Calu3 (cell line): ENCODE results near the gene MYBPC2. TPM values are rescaled to one million over a fixed set of nuclear protein-coding genes. Genes with fewer than 3 reads are reported as not detected.

Source experiments
- BruUV-seq: library from RNA; stranded (reverse); fragments of 400-500 nt; replicated peaks from 2 replicates; lab custom pipeline; 2021; lab: Mats Ljungman, UMichigan
- CTCF ChIA-PET: fragments of 300-600 bp; sonication (Branson Sonifier 250); formaldehyde crosslinking; loops from one replicate; lab custom pipeline; 2022; ENCODE audit warnings: antibody characterized with exemption; lab: Charles Lee
- DNase-seq: peaks from one replicate; pipeline ENCODE4 v3.0.0; 2022
- H3K27ac Mint-ChIP-seq: one replicate; pipeline ENCODE4 v1.8.0; 2022; ENCODE audit warnings: mixed read lengths; ENCODE audit not compliant: unreplicated experiment
- H3K27me3 Mint-ChIP-seq: one replicate; pipeline ENCODE4 v1.8.0; 2022; ENCODE audit warnings: mixed read lengths; ENCODE audit not compliant: unreplicated experiment
- H3K36me3 Mint-ChIP-seq: one replicate; pipeline ENCODE4 v1.8.0; 2022; ENCODE audit warnings: mild to moderate bottlenecking, moderate library complexity, mixed read lengths; ENCODE audit not compliant: insufficient read depth, unreplicated experiment
- H3K4me1 Mint-ChIP-seq: one replicate; pipeline ENCODE4 v1.8.0; 2022; ENCODE audit warnings: mild to moderate bottlenecking, low read depth, mixed read lengths; ENCODE audit not compliant: unreplicated experiment
- H3K4me3 Mint-ChIP-seq: one replicate; pipeline ENCODE4 v1.8.0; 2022; ENCODE audit warnings: mild to moderate bottlenecking, low read depth, moderate library complexity, mixed read lengths; ENCODE audit not compliant: unreplicated experiment
- H3K9me3 Mint-ChIP-seq: one replicate; pipeline ENCODE4 v1.8.0; 2022; ENCODE audit warnings: low read depth, mixed read lengths; ENCODE audit not compliant: unreplicated experiment
- CTCF ChIP-seq: fragments of 200-600 bp; IDR thresholded peaks from one replicate; pipeline ENCODE4 v1.8.0; 2022; ENCODE audit warnings: antibody characterized with exemption; ENCODE audit not compliant: unreplicated experiment
- intact Hi-C: fragments of 100-400 bp; cut with micrococcal nuclease; formaldehyde crosslinking; loops from one replicate; pipeline ENCODE4 v1.10.0; 2022; ENCODE audit not compliant: unreplicated experiment
- total RNA-seq: library from RNA; stranded (reverse); gene quantifications from 2 replicates; pipeline ENCODE4 v1.2.3, GENCODE V29; 2022

The MYBPC2 gene
- total RNA-seq, 1 experiment from 2014 or later: not detected

- Mint-ChIP-seq H3K9me3 (no peaks in the 10 kb centered on the region), H3K4me1 (no peaks in the 10 kb centered on the region), H3K36me3 (no peaks in the 10 kb centered on the region), H3K4me3 (no peak overlapping the region), H3K27me3 (peaks cover 14% of the 10 kb centered on the region), H3K27ac (no peak overlapping the region)
- no peak for TF ChIP-seq CTCF
- intact Hi-C loops: no loop called here
- no peak for DNase-seq
- no TSS peak for BruUV-seq
- CTCF ChIA-PET: interaction anchor here (0.6 to 0.7 kb wide), 2 partner anchors 36 to 242 kb away, joined by 3 read pairs; no protein-coding TSS in a partner anchor
These were observed 10.1 kb upstream of the MYBPC2 start for GRCh38 chr19:50422397-50423278.

- H3K4me1 Mint-ChIP-seq: no peaks in the 10 kb centered on the region
- H3K36me3 Mint-ChIP-seq: no peaks in the 10 kb centered on the region
- intact Hi-C loops: no loop called here
- no peak overlapping the region for H3K27ac Mint-ChIP-seq
- H3K27me3 Mint-ChIP-seq: peaks cover 14% of the 10 kb centered on the region
- no peak for TF ChIP-seq CTCF
- no peak overlapping the region for H3K4me3 Mint-ChIP-seq
- no TSS peak for BruUV-seq
- no peaks in the 10 kb centered on the region for H3K9me3 Mint-ChIP-seq
- CTCF ChIA-PET: interaction anchor here (0.6 to 0.7 kb wide), 3 partner anchors 37 to 1066 kb away, joined by 3 to 4 read pairs (median 3); no protein-coding TSS in a partner anchor
- no peak for DNase-seq
These were observed 9.2 kb upstream of the MYBPC2 start for GRCh38 chr19:50423279-50424113.

DNA sequence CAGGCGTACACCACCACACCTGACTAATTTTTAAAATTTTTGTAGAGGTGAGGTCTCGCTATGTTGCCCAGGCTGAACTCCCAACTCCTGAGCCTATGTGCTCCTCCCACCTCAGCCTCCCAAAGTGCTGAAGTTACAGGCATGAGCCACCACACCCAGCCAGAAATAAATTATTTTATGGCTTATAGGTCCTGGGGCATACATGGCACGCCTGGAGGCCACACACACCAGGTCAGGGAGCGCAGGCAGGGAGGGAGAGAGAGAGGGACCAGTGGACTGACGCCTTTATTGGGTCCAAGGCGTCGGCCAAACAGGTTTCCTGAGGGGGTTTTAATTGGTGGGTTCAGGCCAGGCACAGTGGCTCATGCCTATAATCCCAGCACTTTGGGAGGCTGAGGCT is 7.1 kb upstream of the MYBPC2 start:
- H3K9me3 Mint-ChIP-seq: no peaks in the 10 kb centered on the region
- intact Hi-C loops: no loop called here
- peaks cover 17% of the 10 kb centered on the region for H3K27me3 Mint-ChIP-seq
- BruUV-seq: no TSS peak
- no peak overlapping the region for H3K27ac Mint-ChIP-seq
- no peaks in the 10 kb centered on the region for H3K4me1 Mint-ChIP-seq
- peaks cover under 1% of the 10 kb centered on the region for H3K36me3 Mint-ChIP-seq
- no peak for TF ChIP-seq CTCF
- H3K4me3 Mint-ChIP-seq: no peak overlapping the region
- no peak for DNase-seq
- CTCF ChIA-PET: interaction anchor here (0.6 kb wide), 1 partner anchor 1672 kb away, joined by 3 read pairs; no protein-coding TSS in a partner anchor

- Mint-ChIP-seq H3K4me1 (no peaks in the 10 kb centered on the region), H3K9me3 (no peaks in the 10 kb centered on the region), H3K27me3 (peaks cover 34% of the 10 kb centered on the region), H3K27ac (no peak overlapping the region), H3K4me3 (no peak overlapping the region), H3K36me3 (peaks cover 17% of the 10 kb centered on the region)
- no TSS peak for BruUV-seq
- CTCF ChIA-PET: interaction anchor here (0.7 kb wide), 2 partner anchors 10 to 126 kb away, joined by 4 to 5 read pairs; no protein-coding TSS in a partner anchor
- intact Hi-C loops: no loop called here
- TF ChIP-seq CTCF: no peak
- no peak for DNase-seq
These were observed 5.3 kb upstream of the MYBPC2 start for GRCh38 chr19:50427318-50427925.
